ENCODE data around the gene HOXB9. TPM values are rescaled to one million over a fixed set of nuclear protein-coding genes. Genes with fewer than 3 reads are reported as not detected.

The HOXB9 gene
- total RNA-seq, 1 experiment from 2014 or later = 31.4 TPM

GRCh38 chr17:48587276-48588073 is 38.7 kb downstream of the HOXB9 start:
- DNase-seq (ENCODE audit: low read depth) = no peak

- no peak for DNase-seq (ENCODE audit: low read depth)
Measured at GRCh38 chr17:48586355-48587258, 39.6 kb downstream of the HOXB9 start.

- no peak for DNase-seq (ENCODE audit: low read depth)
Measured at GRCh38 chr17:48584223-48584741, 41.9 kb downstream of the HOXB9 start.

- DNase-seq (ENCODE audit: low read depth) = no peak
Measured at GRCh38 chr17:48583708-48584222, 42.4 kb downstream of the HOXB9 start.

GRCh38 chr17:48582750-48583069 is 43.4 kb downstream of the HOXB9 start:
- no peak for DNase-seq (ENCODE audit: low read depth)

GRCh38 chr17:48579760-48580554 is 46.2 kb downstream of the HOXB9 start:
- no peak for DNase-seq (ENCODE audit: low read depth)

- no peak for DNase-seq (ENCODE audit: low read depth)
Measured at GRCh38 chr17:48579471-48579759, 46.7 kb downstream of the HOXB9 start.

GRCh38 chr17:48578616-48579470 is 47.3 kb downstream of the HOXB9 start:
- DNase-seq (ENCODE audit: low read depth) = no peak

GRCh38 chr17:48577946-48578615 is 48.1 kb downstream of the HOXB9 start, which contains the start of gene HOXB4:
Gene HOXB4 (minus strand): TSS chr17:48578350. CDS start chr17:48578319, 31 bp downstream.
- peak; percentile 54 for DNase-seq (ENCODE audit: low read depth)

- DNase-seq (ENCODE audit: low read depth) = no peak
Measured at GRCh38 chr17:48577330-48577945, 48.7 kb downstream of the HOXB9 start.

GRCh38 chr17:48576479-48577309 is 49.5 kb downstream of the HOXB9 start:
- no peak for DNase-seq (ENCODE audit: low read depth)

GRCh38 chr17:48575673-48576478 is 50.3 kb downstream of the HOXB9 start:
- no peak for DNase-seq (ENCODE audit: low read depth)

GRCh38 chr17:48575066-48575582 is 51.0 kb downstream of the HOXB9 start:
- no peak for DNase-seq (ENCODE audit: low read depth)

GRCh38 chr17:48574505-48575065 is 51.6 kb downstream of the HOXB9 start:
- no peak for DNase-seq (ENCODE audit: low read depth)

- no peak for DNase-seq (ENCODE audit: low read depth)
Measured at GRCh38 chr17:48571826-48572417, 54.2 kb downstream of the HOXB9 start.

All from HT1080 (cell line).